DMS153 treated with DMSO at 0.1 percent for 48 hours (cell line): Measurements from ENCODE around the gene ZMYND8.
"Not testable (repeated sequence)": the region's sequence is repeated elsewhere in the genome, so short reads cannot be mapped to it uniquely, and the experiment has no call there.

Experiments
- DNase-seq: peaks from one replicate; lab custom pipeline; 2025; ENCODE audit not compliant: unreplicated experiment; lab: John Stamatoyannopoulos, UW

The ZMYND8 gene

DNA sequence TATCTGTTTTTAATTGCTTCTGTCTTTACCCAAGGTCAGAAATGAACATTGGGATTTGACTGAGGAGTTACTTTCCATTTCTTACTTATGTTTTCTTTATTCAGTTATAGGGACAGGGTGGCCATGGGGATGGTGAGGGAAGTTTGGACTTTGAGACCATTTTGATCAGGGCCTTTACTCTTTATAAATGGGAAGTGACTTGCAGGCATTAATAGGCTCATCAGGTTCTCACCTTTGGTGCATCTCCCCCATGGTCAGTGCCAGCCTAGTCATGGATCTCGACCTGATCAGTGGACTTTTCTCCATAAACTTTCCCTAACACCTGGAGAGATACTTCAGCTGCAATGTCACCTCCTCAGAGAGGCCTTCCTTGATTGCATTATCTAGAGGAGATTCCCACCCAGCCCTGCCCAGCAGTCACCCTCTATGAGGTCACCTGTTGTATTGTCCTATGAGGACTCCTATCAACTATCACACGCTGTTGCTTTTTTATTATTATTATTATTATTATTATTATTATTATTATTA is 16.8 kb upstream of the ZMYND8 start:
- no peak for DNase-seq

- DNase-seq: no peak
Measured at GRCh38 chr20:47370850-47371782, 14.6 kb upstream of the ZMYND8 start.

GRCh38 chr20:47370214-47370613 is 13.7 kb upstream of the ZMYND8 start:
- DNase-seq: no peak

DNA sequence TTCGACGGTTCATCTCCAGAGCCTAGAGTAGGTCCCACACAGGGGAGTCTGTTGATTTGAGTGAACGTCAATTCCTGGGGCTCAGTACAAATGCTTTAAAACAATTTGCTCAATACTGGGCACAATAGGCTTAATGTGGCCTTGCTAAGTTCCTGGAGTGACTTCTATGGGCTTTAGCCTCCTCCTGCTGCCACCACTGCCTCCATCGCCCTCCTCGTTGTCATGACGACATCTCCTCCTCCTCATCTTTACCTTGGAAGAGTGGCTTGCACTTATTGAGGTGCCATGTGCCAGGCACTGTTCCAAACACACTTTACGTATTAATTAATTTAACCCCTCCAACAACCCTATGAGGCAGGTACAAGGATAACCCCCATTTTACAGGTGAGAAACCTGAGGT is 11.8 kb upstream of the ZMYND8 start:
- no peak for DNase-seq

DNA sequence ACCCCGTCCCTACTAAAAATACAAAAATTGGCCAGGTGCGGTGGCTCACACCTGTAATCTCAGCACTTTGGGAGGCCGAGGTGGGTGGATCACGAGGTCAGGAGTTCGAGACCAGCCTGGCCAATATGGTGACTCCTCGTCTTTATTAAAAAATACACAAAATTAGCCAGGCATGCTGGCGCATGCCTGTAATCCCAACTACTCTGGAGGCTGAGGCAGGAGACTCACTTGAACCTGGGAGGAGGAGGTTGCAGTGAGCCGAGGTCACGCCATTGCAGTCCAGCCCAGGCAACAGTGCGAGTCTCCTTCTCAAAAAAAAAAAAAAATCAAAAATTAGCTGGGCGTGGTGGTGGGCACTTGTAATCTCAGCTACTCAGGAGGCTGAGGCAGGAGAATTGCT is 9.8 kb upstream of the ZMYND8 start:
- not testable (repeated sequence) for DNase-seq

DNA sequence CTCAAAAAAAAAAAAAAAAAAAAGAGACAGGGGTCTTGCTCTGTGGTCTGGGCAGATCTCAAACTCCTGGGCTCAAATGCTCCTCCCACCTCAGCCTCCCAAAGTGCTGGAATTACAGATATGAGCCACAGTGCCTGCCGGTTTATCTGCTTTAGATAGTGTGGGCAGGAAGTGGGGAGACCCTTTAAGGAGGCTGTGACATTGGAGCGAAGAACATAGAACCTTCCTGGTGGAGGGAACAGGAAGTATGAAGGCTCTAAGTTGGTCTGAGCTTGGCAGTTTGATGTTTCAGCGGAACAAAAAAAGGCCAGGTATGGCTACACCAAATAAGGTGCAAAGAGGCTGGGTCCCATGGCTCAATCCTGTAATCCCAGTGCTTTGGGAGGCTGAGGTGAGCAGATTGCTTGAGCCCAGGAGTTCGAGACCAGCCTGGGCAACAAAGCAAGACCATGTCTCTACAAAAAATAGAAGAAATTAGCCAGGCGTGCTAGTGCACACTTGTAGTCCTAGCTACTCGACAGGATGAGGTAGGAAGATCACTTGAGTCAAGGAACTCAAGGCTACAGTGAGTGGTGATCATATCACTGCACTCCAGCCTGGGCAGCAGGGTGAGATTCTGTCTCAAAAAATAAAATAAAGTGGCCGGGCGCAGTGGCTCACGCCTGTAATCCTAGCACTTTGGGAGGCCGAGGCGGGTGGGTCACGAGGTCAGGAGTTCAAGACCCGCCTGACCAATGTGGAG is 8.7 kb upstream of the ZMYND8 start:
- DNase-seq: no peak

DNA sequence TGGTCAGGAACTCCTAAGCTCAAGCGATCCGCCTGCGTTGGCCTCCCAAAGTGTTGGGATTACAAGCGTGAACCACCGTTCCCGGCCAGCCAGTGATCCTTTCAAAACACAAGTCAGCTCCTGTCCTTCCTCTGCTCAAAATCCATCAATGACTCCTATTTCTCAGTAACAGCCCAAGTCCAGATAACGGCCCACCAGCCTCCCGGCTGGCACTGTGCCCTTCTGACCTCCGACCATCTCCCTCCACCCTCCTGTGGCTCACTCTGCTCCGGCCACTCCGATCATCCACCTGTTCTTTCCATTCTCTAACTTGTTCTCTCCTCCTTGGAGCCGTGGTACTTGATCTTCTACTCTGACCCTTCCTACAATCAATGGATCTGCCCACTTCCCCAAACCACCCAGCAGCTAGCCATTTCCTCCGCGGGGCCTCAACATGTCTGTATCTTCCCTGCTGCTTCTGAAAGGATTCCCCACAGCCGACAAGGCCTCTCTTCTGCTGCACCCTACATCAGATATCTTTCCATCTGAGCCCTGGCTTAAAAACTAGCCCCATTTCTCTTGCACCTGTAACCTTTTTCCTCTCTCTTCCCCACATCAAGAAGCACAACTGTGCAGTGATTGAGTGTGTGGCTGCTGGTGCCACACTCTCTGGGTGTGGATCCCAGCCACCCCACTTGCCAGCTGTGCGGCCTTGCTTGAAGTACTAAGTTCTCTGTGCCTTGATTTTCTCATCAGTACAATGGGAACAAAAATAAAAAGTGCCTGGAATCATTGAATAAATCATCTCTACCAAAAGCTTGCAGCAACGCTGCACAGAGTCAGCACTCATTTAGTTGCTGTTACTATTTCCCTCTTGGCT is 6.1 kb upstream of the ZMYND8 start:
- DNase-seq: no peak

DNA sequence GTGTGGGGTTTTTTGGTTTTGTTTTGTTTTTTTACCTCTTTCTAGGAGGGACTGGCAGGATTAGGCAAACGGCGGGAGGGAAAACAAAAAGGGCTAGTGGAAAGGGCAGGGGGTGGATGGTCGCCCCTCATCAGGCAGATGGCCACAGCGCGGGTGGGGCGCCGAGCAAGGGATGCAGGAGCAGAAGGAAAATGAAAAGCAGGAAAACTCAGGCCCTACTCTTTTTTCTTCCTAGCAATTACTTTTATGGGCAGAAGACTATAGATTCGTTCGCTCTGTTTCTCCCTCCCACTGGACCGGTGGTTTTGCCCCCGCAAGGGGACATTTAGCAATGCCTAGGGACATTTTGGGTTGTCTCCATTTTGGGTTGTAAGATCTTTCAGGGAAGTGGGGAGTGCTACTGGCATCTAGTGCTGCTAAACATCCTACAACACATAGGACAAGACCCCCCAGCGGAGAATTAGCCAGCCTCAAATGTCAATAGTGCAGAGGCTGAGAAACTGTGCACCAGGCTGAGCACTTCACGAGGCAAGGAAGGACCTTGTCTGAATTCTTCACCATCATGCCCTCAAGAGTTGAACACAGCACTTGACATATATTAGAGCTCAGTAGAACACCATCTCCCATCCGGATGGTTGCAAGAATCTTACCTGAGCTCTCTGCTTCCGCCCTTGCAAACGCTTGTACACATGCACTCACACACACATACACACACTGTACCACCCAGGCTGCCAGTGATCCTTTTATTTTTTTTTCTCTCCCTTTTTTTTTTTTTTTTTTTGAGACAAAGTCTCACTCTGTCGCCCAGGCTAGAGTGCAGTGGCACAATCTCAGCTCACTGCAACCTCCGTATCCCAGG is 4.8 kb upstream of the ZMYND8 start:
- DNase-seq: no peak

- DNase-seq: peak; percentile 89
Measured at GRCh38 chr20:47360297-47361056, 4.0 kb upstream of the ZMYND8 start.

DNA sequence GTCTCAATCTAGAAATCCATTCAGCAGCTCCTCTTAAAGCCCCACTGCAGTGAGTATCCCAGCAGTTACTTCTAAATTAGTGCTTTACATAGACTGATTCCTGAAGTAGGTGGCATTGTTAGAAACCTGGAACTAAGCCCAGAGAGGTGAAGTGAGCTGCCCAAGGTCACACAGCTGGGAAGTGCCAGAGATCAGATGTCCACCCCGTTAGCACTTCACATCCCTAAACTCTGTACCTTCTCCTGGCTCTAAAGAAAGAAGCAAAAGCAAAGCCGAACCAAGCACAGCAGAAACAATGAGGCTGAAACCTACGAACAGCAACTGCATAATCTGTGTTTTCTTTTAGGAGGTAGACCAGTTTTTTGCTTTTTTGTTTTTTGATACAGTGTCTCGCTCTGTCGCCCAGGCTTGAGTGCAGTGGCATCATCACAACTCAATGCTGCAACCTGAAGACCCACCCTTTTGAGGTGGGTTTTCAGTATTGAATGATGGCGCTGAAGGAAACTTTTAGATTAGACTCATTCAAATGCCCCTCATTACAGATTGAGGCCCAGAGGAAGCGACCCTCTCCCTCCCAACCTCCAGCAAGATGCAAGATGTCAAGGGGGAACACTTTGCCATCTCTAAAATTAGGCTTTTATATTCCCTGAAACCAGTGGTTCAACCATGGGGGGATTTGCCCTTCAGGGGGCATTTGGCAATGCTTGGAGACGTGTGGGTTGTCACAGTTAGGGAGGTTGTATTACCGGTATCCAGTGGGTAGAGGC is 3.2 kb upstream of the ZMYND8 start:
- DNase-seq: no peak

GRCh38 chr20:47358672-47359529 is 2.4 kb upstream of the ZMYND8 start:
- DNase-seq: peak; percentile 75

- DNase-seq: no peak
Measured at GRCh38 chr20:47358039-47358671, 1.7 kb upstream of the ZMYND8 start.

GRCh38 chr20:47357296-47358038 is 968 bp upstream of the ZMYND8 start:
- DNase-seq: peak; percentile 87

DNA sequence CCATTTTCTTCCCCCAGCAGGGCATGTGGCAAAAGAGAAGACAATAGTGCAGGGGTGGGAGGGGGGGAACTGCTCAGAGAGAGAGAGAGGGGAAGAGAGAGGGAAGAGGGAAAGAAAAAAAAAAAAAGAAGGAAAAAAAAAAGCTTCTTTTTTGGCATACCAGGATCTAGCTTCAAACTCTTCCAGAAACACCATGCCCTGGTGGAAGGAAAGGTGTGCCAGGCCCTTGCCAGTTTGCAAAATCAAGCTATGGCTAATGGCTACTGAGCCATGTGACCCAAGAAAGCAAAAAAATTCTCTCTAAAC is 326 bp downstream of the ZMYND8 start:
- no peak for DNase-seq

DNA sequence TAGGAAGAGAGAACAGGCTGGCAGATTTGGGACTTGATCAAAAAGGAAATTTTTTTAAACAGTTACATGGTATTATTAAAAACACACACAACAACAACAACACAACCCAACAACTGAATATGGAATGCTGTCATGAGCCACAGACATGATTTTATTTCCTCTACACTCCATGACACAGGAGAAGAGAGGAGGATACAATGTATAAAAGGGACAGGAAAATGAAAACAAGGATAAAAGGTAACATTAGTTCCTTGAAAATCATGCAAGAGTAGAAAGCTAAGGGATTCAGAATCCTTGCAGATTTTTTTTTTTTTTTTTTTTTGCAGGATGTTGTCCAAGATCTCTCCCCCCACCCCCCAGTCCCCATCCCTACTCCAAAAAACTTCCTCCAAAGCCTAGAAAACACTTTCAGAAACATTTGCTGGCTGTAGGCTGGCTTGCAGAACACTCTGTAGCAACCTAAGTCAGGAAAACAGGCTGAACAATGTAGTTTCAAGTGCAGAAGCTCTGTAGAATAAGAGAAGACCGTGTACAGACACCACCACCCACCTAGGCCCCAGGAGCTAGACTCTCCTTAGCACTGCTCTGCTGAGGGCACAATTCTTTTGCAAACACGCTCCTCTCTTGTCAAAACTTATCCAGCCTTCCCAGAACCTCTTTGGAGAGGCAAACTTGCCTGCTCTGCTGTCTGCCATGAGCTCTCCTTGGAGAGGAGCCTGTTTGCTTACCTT is 845 bp downstream of the ZMYND8 start:
- DNase-seq: no peak
